IPS-20b (cell line): ENCODE data around the gene ATPAF1.
"Not testable (repeated sequence)": the region's sequence is repeated elsewhere in the genome, so short reads cannot be mapped to it uniquely, and the experiment has no call there.

Experiments
- H3K27ac ChIP-seq: one replicate; pipeline ENCODE4 v1.5.1; 2013; ENCODE audit warnings: low read length
- H3K27me3 ChIP-seq: 2 replicates; pipeline ENCODE4 v1.6.1; 2013; ENCODE audit warnings: mild to moderate bottlenecking, low read length, inconsistent platforms; ENCODE audit not compliant: insufficient read depth
- H3K36me3 ChIP-seq: 2 replicates; pipeline ENCODE4 v1.6.1; 2013; ENCODE audit warnings: low read depth, mild to moderate bottlenecking, inconsistent platforms, low read length, moderate library complexity; ENCODE audit not compliant: insufficient read depth
- H3K4me1 ChIP-seq: 2 replicates; pipeline ENCODE4 v1.6.1; 2013; ENCODE audit warnings: mild to moderate bottlenecking, control low read depth, inconsistent platforms, low read length, moderate library complexity; ENCODE audit not compliant: insufficient read depth
- H3K4me3 ChIP-seq: 2 replicates; pipeline ENCODE4 v1.5.1; 2013; ENCODE audit warnings: mild to moderate bottlenecking, low read length, inconsistent platforms
- H3K9ac ChIP-seq: 2 replicates; pipeline ENCODE4 v1.6.1; 2013; ENCODE audit warnings: low read depth, mild to moderate bottlenecking, inconsistent platforms, low read length, moderate library complexity
- H3K9me3 ChIP-seq: 2 replicates; pipeline ENCODE4 v1.6.1; 2013; ENCODE audit warnings: mild to moderate bottlenecking, low read depth, low read length, inconsistent platforms; ENCODE audit not compliant: insufficient read depth

ATPAF1 gene, protein sequence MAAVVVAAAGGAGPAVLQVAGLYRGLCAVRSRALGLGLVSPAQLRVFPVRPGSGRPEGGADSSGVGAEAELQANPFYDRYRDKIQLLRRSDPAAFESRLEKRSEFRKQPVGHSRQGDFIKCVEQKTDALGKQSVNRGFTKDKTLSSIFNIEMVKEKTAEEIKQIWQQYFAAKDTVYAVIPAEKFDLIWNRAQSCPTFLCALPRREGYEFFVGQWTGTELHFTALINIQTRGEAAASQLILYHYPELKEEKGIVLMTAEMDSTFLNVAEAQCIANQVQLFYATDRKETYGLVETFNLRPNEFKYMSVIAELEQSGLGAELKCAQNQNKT

DNA sequence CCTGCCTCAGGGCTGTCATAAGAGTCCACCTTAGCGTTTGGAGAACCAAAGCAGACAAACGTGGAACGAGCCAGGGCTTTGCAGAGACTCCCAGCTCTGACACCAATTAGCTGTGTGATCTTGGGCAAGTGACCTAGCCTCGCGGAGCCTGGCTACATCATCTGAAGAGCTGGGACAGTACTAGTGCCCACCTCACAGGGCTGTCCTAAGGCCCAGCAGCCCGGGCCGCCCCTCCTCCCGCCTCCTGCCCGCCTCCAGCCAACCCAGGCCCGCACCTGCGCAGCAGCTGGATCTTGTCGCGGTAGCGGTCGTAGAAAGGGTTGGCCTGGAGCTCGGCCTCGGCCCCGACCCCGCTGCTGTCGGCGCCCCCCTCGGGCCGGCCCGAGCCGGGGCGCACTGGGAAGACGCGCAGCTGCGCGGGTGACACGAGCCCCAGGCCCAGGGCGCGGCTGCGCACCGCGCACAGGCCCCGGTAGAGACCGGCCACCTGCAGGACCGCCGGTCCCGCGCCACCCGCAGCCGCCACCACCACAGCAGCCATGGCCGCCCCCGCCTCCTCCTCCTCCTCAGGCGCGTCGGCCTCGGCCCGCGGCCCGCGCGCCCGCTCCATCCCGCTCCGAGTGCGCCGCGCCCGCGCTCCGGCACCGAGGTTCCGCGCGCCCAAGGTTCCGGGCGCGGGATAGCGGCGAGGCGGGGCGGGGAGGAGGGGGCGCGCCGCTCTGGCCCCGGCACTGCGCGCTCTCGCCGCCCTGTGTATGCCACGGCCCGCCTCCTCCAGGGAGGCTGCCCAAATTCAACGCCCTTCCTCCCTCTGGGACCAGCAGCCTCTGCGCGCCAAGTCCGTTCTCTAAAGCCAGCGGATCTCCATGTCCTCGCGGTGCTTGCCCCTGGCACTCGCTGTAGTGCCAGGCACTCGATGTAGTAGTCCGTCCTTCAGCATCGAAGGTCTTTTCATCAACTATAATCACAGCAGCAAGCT, at the start of gene ATPAF1:
Gene ATPAF1 (minus strand): TSS at position 583 of the 979 bp plus-strand sequence. CDS start 42 bp downstream, at position 541.
- Histone ChIP-seq H3K27me3 (0 out of 2 replicates have a peak, but pooled peaks cover 5% of the 10 kb centered on the region), H3K36me3 (peaks cover 19% of the 10 kb centered on the region), H3K9me3 (no peaks in the 10 kb centered on the region), H3K9ac (peak within 1 kb of the TSS; percentile 84), H3K4me3 (peak within 1 kb of the TSS; percentile 93), H3K27ac (no peak within 1 kb of the TSS), H3K4me1 (peaks cover 23% of the 10 kb centered on the region)

DNA sequence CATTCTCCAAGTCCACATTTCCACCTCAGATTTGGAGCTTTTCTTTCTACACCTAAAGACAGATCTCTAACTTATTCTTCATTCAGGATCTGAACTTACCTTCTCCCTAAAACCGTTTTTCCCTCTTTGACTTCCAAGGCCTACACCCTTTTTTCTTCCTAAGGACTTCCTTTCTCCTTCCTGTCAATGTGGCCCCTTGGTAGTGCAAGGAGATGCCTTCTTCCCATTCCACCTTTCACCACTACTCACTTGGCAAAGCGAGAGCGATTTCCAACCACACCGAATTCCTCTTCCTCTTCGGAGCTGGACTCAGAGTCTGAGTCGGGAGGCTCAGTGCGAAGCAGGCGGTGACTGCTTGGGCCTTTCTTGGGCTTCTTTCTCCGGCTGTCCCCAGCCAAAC, 49.5 kb upstream of the ATPAF1 start:
- H3K4me3 ChIP-seq = peak overlapping the region; percentile 92
- no peaks in the 10 kb centered on the region for H3K27me3 ChIP-seq
- H3K9ac ChIP-seq = peak overlapping the region; percentile 87; the same call in 1 of the 2 replicates

DNA sequence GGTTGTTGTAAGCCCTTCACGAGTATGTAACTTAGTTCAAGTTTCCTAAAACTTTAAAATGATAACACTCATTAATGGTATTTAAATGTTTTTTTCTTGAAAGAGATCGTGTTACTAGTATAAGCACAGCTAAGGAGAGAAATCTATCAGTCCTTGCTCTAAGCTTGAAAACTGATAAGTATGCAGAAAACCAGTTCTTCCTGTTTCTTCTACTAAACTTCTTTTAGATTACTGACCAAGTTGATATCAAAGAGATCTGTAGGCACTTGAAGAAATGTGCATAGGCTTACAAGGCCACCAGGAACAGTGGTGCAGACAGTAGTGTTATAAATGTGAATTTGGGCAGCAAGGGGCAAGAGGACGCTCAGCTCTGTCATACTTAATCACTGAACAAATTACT, 46.8 kb upstream of the ATPAF1 start:
- H3K36me3 ChIP-seq = peaks cover 58% of the 10 kb centered on the region
- no peak overlapping the region for H3K4me3 ChIP-seq
- H3K9ac ChIP-seq = no peak overlapping the region
- no peaks in the 10 kb centered on the region for H3K9me3 ChIP-seq
- H3K27ac ChIP-seq = no peak overlapping the region
- H3K27me3 ChIP-seq = no peaks in the 10 kb centered on the region
- H3K4me1 ChIP-seq = peaks cover 16% of the 10 kb centered on the region

More for the DNA sequence above, 49.5 kb upstream of the ATPAF1 start:
- Histone ChIP-seq H3K27ac (no peak overlapping the region), H3K9me3 (no peaks in the 10 kb centered on the region), H3K4me1 (peaks cover 16% of the 10 kb centered on the region), H3K36me3 (peaks cover 34% of the 10 kb centered on the region)

DNA sequence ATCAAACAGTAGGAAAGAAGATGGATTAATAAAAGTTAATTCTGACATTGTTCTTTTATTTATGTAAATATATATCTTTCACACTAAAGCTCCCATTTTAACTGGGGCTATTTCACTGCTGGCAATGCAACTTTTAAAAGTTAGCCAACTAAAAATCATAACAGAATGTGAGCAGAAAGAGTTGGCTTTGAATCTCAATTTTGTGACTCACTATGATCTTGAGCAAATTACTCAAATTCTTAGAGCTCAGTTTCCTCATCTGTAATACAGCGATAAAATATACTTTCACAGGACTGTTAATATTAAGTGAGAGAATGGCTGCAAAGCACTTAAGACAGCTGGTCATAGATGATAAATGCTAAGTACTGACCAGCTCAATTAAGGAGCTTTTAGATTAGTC, 40.0 kb upstream of the ATPAF1 start:
- no peaks in the 10 kb centered on the region for H3K27me3 ChIP-seq
- H3K36me3 ChIP-seq = peaks cover 88% of the 10 kb centered on the region
- no peaks in the 10 kb centered on the region for H3K9me3 ChIP-seq
- H3K9ac ChIP-seq = no peak overlapping the region
- H3K4me3 ChIP-seq = no peak overlapping the region
- H3K4me1 ChIP-seq = no peaks in the 10 kb centered on the region
- H3K27ac ChIP-seq = no peak overlapping the region

DNA sequence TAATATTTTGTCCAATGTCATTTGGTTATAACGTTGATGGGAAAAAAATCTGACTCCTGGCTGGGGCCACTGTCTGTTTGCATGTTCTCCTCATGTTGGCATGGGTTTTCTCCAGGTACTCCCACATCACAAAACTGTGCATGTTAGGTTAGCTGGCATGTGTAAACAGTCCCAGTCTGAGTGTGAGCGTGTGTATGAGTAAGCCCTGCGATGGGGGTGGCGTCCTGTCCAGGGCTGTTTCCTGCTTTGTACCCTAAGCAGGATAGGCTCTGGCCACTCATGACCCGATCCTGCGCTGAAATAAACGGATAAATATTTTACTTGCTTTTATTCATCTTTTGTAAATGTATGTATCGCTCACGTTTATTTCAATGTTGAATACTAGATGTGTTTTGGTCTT, 37.2 kb upstream of the ATPAF1 start:
- Histone ChIP-seq H3K27ac (no peak overlapping the region), H3K9me3 (no peaks in the 10 kb centered on the region), H3K4me3 (no peak overlapping the region), H3K36me3 (peaks cover 84% of the 10 kb centered on the region), H3K9ac (no peak overlapping the region), H3K4me1 (no peaks in the 10 kb centered on the region), H3K27me3 (no peaks in the 10 kb centered on the region)

DNA sequence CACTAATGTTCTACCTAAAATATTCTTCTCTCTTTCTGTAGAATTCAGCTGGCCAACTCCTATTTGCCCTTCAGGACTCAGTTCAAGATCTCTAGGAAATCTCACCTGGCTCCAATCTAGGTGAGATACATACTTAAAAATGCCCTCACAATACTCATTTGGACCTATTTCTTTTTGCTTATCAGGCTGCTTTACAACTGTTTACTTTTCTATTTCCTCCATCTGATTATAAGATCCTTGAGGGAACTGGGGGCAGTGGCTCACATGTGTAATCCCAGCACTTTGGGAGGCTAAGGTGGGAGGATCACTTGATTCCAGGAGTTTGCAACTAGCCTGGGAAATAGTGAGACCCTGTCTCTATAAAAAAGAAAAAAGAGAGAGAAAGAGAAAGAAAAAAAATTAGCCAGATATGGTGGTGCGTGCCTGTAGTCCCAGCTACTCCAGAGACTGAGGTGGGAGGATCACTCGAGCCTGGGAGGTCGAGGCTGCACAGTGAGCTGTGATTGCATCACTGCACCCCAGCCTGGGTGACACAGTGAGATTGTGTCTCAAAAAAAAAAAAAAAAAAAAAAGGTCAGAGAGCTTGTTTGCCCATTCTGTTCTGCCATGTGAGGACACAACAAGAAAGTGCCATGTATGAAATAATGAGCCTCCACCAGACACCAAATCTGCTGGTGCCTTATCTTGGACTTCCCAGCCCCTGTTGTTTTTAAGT, 35.9 kb upstream of the ATPAF1 start:
- Histone ChIP-seq H3K9me3 (no peaks in the 10 kb centered on the region), H3K4me1 (no peaks in the 10 kb centered on the region), H3K9ac (no peak overlapping the region), H3K27ac (no peak overlapping the region), H3K27me3 (no peaks in the 10 kb centered on the region), H3K4me3 (no peak overlapping the region), H3K36me3 (peaks cover 83% of the 10 kb centered on the region)

DNA sequence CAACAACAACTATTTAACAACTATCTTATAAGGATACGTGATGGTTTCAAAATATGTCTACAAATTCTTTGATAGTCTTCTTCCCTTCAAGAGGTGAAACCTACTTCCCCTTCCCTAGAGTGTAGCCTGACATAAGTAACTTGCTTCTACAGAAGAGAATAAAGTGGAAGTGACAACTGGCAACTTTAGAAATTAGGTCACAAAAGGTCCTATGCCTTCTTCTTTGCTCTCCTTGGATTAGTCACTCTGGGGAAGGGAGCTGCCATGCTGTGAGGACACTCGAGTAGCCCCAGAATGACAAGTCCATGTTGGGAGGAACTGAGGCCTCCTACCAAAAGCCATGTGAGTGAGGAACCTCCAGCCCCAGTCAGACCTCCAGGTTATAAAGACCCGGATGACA, 31.5 kb upstream of the ATPAF1 start:
- H3K4me1 ChIP-seq = no peaks in the 10 kb centered on the region
- H3K9ac ChIP-seq = no peak overlapping the region
- peaks cover 67% of the 10 kb centered on the region for H3K36me3 ChIP-seq
- H3K4me3 ChIP-seq = no peak overlapping the region
- no peaks in the 10 kb centered on the region for H3K9me3 ChIP-seq
- H3K27me3 ChIP-seq = no peaks in the 10 kb centered on the region
- no peak overlapping the region for H3K27ac ChIP-seq

DNA sequence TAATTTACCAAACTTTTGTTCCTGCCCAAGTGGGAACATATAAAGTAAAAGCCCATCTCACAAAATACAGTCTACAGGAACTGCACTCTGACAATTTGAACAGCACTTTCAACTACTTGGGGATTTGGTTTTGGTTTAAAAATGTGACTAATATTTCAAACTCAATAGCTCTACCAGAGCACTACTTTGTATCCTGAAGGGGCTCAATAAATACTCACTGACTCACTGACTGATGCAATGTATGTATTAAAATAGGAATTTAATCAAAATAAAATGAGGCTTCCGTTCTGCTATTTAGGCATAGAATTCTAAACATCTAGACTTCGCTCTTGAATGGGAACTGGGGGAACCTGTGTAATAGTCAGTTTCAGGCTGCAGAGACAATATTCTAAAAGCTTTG, 28.9 kb upstream of the ATPAF1 start:
- Histone ChIP-seq H3K27ac (no peak overlapping the region), H3K9ac (no peak overlapping the region), H3K4me1 (no peaks in the 10 kb centered on the region), H3K27me3 (no peaks in the 10 kb centered on the region), H3K36me3 (peaks cover 60% of the 10 kb centered on the region), H3K9me3 (no peaks in the 10 kb centered on the region), H3K4me3 (no peak overlapping the region)

DNA sequence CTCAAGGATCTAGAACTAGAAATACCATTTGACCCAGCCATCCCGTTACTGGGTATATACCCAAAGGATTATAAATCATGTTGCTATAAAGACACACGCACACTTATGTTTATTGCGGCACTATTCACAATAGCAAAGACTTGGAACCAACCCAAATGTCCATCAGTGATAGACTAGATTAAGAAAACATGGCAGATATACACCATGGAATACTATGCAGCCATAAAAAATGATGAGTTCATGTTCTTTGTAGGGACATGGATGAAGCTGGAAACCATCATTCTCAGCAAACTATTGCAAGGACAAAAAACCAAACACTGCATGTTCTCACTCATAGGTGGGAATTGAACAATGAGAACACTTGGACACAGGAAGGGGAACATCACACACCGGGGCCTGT, 26.5 kb upstream of the ATPAF1 start:
- not testable (repeated sequence) for H3K4me3 ChIP-seq, H3K9me3 ChIP-seq
- peaks cover 67% of the 10 kb centered on the region for H3K36me3 ChIP-seq

DNA sequence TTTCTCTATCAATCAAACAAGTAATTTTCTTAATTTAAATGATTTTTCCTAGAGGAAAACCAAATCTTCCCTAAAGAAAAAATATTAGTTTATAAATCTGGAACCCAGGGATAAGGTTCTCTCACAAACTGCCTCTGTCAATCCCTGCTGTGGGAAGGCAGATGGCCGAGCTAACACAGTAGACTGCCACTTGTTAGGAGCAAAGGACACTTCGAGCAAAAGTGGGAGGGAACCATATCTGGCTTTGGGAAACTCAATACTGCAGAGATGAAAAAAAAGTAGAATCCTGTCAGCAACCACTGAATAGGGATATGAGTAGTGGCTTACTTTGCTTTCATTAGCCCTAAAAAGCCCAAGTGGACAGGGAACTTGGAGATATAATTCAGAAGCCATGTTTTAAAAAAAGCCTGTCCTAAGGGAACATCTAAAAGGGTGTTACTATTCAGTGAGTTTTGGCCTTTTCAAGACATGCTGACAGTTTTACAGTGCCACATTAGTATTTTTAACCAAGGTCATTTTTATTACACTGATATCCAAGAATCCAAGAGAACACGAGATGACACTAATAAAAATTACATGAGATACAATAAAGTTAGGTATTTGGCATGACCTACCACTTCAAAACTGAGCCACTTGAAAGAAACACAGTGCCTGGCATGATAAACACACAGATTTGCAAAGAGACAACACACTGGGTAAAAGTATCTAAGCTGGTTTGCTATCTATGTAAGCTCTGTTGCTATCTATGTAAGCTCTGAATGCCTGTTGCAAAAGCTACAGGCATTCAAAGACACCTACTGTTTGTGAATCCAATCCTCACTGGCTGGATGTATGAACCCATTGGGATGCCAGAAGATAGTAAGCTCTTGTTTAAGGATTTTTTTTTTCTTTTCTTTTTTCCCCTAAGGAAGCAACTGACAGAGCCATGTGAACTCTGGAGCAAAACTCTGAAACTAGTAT, 24.9 kb upstream of the ATPAF1 start:
- no peaks in the 10 kb centered on the region for H3K9me3 ChIP-seq
- no peak overlapping the region for H3K9ac ChIP-seq
- no peak overlapping the region for H3K4me3 ChIP-seq
- no peaks in the 10 kb centered on the region for H3K4me1 ChIP-seq
- H3K36me3 ChIP-seq = peaks cover 80% of the 10 kb centered on the region
- H3K27ac ChIP-seq = no peak overlapping the region
- no peaks in the 10 kb centered on the region for H3K27me3 ChIP-seq

More for the DNA sequence above, 26.5 kb upstream of the ATPAF1 start:
- not testable (repeated sequence) for H3K9ac ChIP-seq, H3K4me1 ChIP-seq, H3K27me3 ChIP-seq, H3K27ac ChIP-seq
